Transverse colon (tissue), 3 donors: ENCODE results near the gene GRIN3B.
"Not testable (repeated sequence)": the region's sequence is repeated elsewhere in the genome, so short reads cannot be mapped to it uniquely, and the experiment has no call there.

Experiments used
- EP300 ChIP-seq: sonication (generic); formaldehyde crosslinking; IDR thresholded peaks from one replicate; pipeline ENCODE4 v1.6.1; 2017; ENCODE audit warnings: antibody characterized with exemption, low read depth
- POLR2A ChIP-seq: fragments of 450-650 bp; IDR thresholded peaks from one replicate; pipeline ENCODE4 v1.6.1; 2016; ENCODE audit warnings: antibody characterized with exemption, mild to moderate bottlenecking, moderate library complexity
- TF ChIP-seq, protein P1 (sequence below), 5 experiments: fragments of 200-600 bp in 3 of 5; fragments of 450-650 bp in 2 of 5; sonication (generic) in 3 of 5; IDR thresholded peaks; 1 replicate in 2 of 5; 2 replicates in 3 of 5; pipeline ENCODE4 v1.5.1; 2016 to 2017; ENCODE audit warnings: antibody characterized with exemption in 5 of 5, inconsistent platforms in 3 of 5, mild to moderate bottlenecking in 2 of 5, moderate library complexity in 1 of 5

DNA sequence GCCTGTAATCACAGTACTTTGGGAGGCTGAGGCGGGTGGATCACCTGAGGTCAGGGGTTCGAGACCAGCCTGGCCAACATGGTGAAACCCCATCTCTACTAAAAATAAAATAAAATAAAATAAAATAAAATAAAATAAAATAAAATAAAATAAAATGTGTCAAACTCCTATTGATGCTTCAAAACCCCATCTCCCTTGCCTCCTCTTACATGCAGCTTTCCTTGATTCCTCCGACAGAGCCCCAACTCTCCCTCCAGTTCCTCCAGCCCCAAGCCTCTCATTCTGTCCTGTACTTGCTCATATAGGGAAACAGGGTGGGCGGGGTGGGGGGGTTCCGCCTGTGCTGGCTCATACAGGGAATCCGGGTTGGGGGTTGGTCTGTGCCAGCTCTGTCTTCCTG is 24.9 kb downstream of the GRIN3B start:
- TF ChIP-seq, protein P1, sequence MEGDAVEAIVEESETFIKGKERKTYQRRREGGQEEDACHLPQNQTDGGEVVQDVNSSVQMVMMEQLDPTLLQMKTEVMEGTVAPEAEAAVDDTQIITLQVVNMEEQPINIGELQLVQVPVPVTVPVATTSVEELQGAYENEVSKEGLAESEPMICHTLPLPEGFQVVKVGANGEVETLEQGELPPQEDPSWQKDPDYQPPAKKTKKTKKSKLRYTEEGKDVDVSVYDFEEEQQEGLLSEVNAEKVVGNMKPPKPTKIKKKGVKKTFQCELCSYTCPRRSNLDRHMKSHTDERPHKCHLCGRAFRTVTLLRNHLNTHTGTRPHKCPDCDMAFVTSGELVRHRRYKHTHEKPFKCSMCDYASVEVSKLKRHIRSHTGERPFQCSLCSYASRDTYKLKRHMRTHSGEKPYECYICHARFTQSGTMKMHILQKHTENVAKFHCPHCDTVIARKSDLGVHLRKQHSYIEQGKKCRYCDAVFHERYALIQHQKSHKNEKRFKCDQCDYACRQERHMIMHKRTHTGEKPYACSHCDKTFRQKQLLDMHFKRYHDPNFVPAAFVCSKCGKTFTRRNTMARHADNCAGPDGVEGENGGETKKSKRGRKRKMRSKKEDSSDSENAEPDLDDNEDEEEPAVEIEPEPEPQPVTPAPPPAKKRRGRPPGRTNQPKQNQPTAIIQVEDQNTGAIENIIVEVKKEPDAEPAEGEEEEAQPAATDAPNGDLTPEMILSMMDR (IDR thresholded peaks at IDR 0.05), result not testable (repeated sequence)
- TF ChIP-seq POLR2A, EP300: not testable (repeated sequence)
